ENCODE data around the gene ERN2.

DNA sequence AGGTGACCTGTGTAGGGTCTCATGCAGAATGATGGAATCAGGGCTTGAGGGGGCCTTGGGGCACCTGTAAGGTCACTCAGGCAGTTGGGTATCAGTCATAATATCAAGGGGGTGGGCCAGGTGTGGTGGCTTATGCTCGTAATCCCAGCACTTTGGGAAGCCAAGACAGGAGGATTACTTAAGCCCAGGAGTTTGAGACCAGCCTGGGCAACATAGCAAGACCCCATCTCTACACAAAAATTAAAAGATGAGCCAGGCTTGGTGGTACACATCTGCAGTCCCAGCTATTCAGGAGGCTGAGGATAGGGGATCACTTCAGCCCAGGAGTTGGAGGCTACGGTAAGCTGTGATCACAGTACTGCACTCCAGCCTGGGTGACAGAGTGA, 7.5 kb downstream of the ERN2 start:
- TF ChIP-seq CTCF (IDR thresholded peaks at IDR 0.05; ENCODE audit: low read depth, low read length, poor library complexity, severe bottlenecking): no peak
- no peak for TF ChIP-seq EZH2phosphoT487 (IDR thresholded peaks at IDR 0.05; ENCODE audit: borderline replicate concordance, low read length)
